Measurements from ENCODE around the gene TBC1D22A.

TBC1D22A gene

GRCh38 chr22:46853191-46853590 is 90.7 kb downstream of the TBC1D22A start:
- no peak overlapping the region for H2AFZ ChIP-seq (ENCODE audit: low read depth, low read length)
- peaks cover 100% of the 10 kb centered on the region for H3K79me2 ChIP-seq (ENCODE audit: low read length)
- no peaks in the 10 kb centered on the region for H3K27me3 ChIP-seq (ENCODE audit: low read depth, low read length)
- no peak overlapping the region for H3K4me3 ChIP-seq (ENCODE audit: low read length)
- H3K4me2 ChIP-seq (ENCODE audit: low read length): no peak overlapping the region
- no peaks in the 10 kb centered on the region for H3K4me1 ChIP-seq (ENCODE audit: low read length)
- H4K20me1 ChIP-seq (ENCODE audit: insufficient read depth, low read length): peaks cover 100% of the 10 kb centered on the region
- no peak for TF ChIP-seq EZH2phosphoT487 (IDR thresholded peaks at IDR 0.05; ENCODE audit: low read depth)
- no peak for TF ChIP-seq CTCF (IDR thresholded peaks at IDR 0.05; ENCODE audit: low read depth, low read length)
- H3K9me3 ChIP-seq (ENCODE audit: insufficient read depth, low read length): no peaks in the 10 kb centered on the region
- no peak overlapping the region for H3K27ac ChIP-seq (ENCODE audit: low read length)
- peaks cover 92% of the 10 kb centered on the region for H3K36me3 ChIP-seq (replicated peaks; ENCODE audit: low read depth, low read length)
- H3K9ac ChIP-seq (ENCODE audit: low read length): no peak overlapping the region

GRCh38 chr22:46854125-46854870 is 91.8 kb downstream of the TBC1D22A start:
- Histone ChIP-seq H3K36me3 (replicated peaks; ENCODE audit: low read depth, low read length) (peaks cover 87% of the 10 kb centered on the region), H3K27ac (ENCODE audit: low read length) (no peak overlapping the region), H2AFZ (ENCODE audit: low read depth, low read length) (no peak overlapping the region), H3K4me3 (ENCODE audit: low read length) (no peak overlapping the region), H3K4me2 (ENCODE audit: low read length) (no peak overlapping the region), H3K27me3 (ENCODE audit: low read depth, low read length) (no peaks in the 10 kb centered on the region), H3K9ac (ENCODE audit: low read length) (no peak overlapping the region), H3K4me1 (ENCODE audit: low read length) (no peaks in the 10 kb centered on the region), H3K79me2 (ENCODE audit: low read length) (peaks cover 94% of the 10 kb centered on the region), H3K9me3 (ENCODE audit: insufficient read depth, low read length) (no peaks in the 10 kb centered on the region), H4K20me1 (ENCODE audit: insufficient read depth, low read length) (peaks cover 95% of the 10 kb centered on the region)
- TF ChIP-seq EZH2phosphoT487 (IDR thresholded peaks at IDR 0.05; ENCODE audit: low read depth) (no peak), CTCF (IDR thresholded peaks at IDR 0.05; ENCODE audit: low read depth, low read length) (no peak)

GRCh38 chr22:46855681-46856080 is 93.2 kb downstream of the TBC1D22A start:
- no peak overlapping the region for H3K4me2 ChIP-seq (ENCODE audit: low read length)
- TF ChIP-seq CTCF (IDR thresholded peaks at IDR 0.05; ENCODE audit: low read depth, low read length) (no peak), EZH2phosphoT487 (IDR thresholded peaks at IDR 0.05; ENCODE audit: low read depth) (no peak)
- no peaks in the 10 kb centered on the region for H3K27me3 ChIP-seq (ENCODE audit: low read depth, low read length)
- H3K4me1 ChIP-seq (ENCODE audit: low read length): no peaks in the 10 kb centered on the region
- peaks cover 73% of the 10 kb centered on the region for H3K36me3 ChIP-seq (replicated peaks; ENCODE audit: low read depth, low read length)
- no peaks in the 10 kb centered on the region for H3K9me3 ChIP-seq (ENCODE audit: insufficient read depth, low read length)
- H4K20me1 ChIP-seq (ENCODE audit: insufficient read depth, low read length): peaks cover 85% of the 10 kb centered on the region
- peaks cover 83% of the 10 kb centered on the region for H3K79me2 ChIP-seq (ENCODE audit: low read length)
- H3K27ac ChIP-seq (ENCODE audit: low read length): no peak overlapping the region
- no peak overlapping the region for H3K4me3 ChIP-seq (ENCODE audit: low read length)
- H2AFZ ChIP-seq (ENCODE audit: low read depth, low read length): no peak overlapping the region
- H3K9ac ChIP-seq (ENCODE audit: low read length): no peak overlapping the region

GRCh38 chr22:46856661-46857060 is 94.2 kb downstream of the TBC1D22A start:
- TF ChIP-seq CTCF (IDR thresholded peaks at IDR 0.05; ENCODE audit: low read depth, low read length) (no peak), EZH2phosphoT487 (IDR thresholded peaks at IDR 0.05; ENCODE audit: low read depth) (no peak)
- Histone ChIP-seq H3K36me3 (replicated peaks; ENCODE audit: low read depth, low read length) (peaks cover 64% of the 10 kb centered on the region), H3K79me2 (ENCODE audit: low read length) (peaks cover 83% of the 10 kb centered on the region), H3K9me3 (ENCODE audit: insufficient read depth, low read length) (no peaks in the 10 kb centered on the region), H2AFZ (ENCODE audit: low read depth, low read length) (no peak overlapping the region), H3K27ac (ENCODE audit: low read length) (no peak overlapping the region), H4K20me1 (ENCODE audit: insufficient read depth, low read length) (peaks cover 85% of the 10 kb centered on the region), H3K9ac (ENCODE audit: low read length) (no peak overlapping the region), H3K4me1 (ENCODE audit: low read length) (peaks cover 2% of the 10 kb centered on the region; the same call in 1 of the 2 replicates), H3K4me3 (ENCODE audit: low read length) (no peak overlapping the region), H3K4me2 (ENCODE audit: low read length) (no peak overlapping the region), H3K27me3 (ENCODE audit: low read depth, low read length) (no peaks in the 10 kb centered on the region)

Data from OCI-LY3 (cell line).